Trophoblast cell (in vitro differentiated cells and primary cell): ENCODE measurements around the gene M1AP.

Experiments
- DNase-seq, 2 donors: peaks; one replicate each; pipeline ENCODE4 v3.0.0-alpha.2; 2016
- H2AFZ ChIP-seq: 2 replicates; pipeline ENCODE4 v1.6.1; 2013; ENCODE audit warnings: low read length, moderate library complexity, mild to moderate bottlenecking; ENCODE audit not compliant: insufficient read depth, poor library complexity
- H2AK5ac ChIP-seq: 2 replicates; pipeline ENCODE4 v1.6.1; 2013; ENCODE audit warnings: mild to moderate bottlenecking, low read length
- H2BK120ac ChIP-seq: 2 replicates; pipeline ENCODE4 v1.6.1; 2013; ENCODE audit warnings: low read length, mild to moderate bottlenecking, moderate library complexity; ENCODE audit not compliant: insufficient read depth, poor library complexity
- H2BK12ac ChIP-seq: 2 replicates; pipeline ENCODE4 v1.6.1; 2013; ENCODE audit warnings: mild to moderate bottlenecking, low read length, moderate library complexity
- H2BK5ac ChIP-seq: 2 replicates; pipeline ENCODE4 v1.6.1; 2013; ENCODE audit warnings: low read length, low read depth, moderate library complexity, mild to moderate bottlenecking; ENCODE audit not compliant: poor library complexity
- H3K14ac ChIP-seq: 2 replicates; pipeline ENCODE4 v1.6.1; 2013; ENCODE audit warnings: mild to moderate bottlenecking, low read length
- H3K18ac ChIP-seq: 2 replicates; pipeline ENCODE4 v1.6.1; 2013; ENCODE audit warnings: mild to moderate bottlenecking, low read length
- H3K23ac ChIP-seq: 2 replicates; pipeline ENCODE4 v1.6.1; 2013; ENCODE audit warnings: low read length
- H3K27ac ChIP-seq: 2 replicates; pipeline ENCODE4 v1.5.1; 2013; ENCODE audit warnings: low read depth, mild to moderate bottlenecking, inconsistent platforms, low read length, moderate library complexity
- H3K27me3 ChIP-seq: 2 replicates; pipeline ENCODE4 v1.6.1; 2013; ENCODE audit warnings: inconsistent platforms, mild to moderate bottlenecking, low read length, moderate library complexity; ENCODE audit not compliant: insufficient read depth
- H3K36me3 ChIP-seq, 2 experiments: 1 replicate in 1 of 2; 2 replicates in 1 of 2; pipeline ENCODE4 v1.6.1; 2013; ENCODE audit warnings: low read length in 2 of 2, mild to moderate bottlenecking in 2 of 2, moderate library complexity in 1 of 2; ENCODE audit not compliant: insufficient read depth in 2 of 2, control insufficient read depth in 1 of 2
- H3K4ac ChIP-seq: 2 replicates; pipeline ENCODE4 v1.6.1; 2013; ENCODE audit warnings: low read depth, mild to moderate bottlenecking, low read length, moderate library complexity
- H3K4me1 ChIP-seq, 2 experiments: 1 replicate in 1 of 2; 2 replicates in 1 of 2; pipeline ENCODE4 v1.6.1; 2013; ENCODE audit warnings: low read length in 2 of 2, mild to moderate bottlenecking in 2 of 2, moderate library complexity in 1 of 2; ENCODE audit not compliant: insufficient read depth in 2 of 2, control insufficient read depth in 1 of 2
- H3K4me2 ChIP-seq: 2 replicates; pipeline ENCODE4 v1.6.1; 2013; ENCODE audit warnings: inconsistent platforms, mild to moderate bottlenecking, low read length, moderate library complexity
- H3K4me3 ChIP-seq: 2 replicates; pipeline ENCODE4 v1.5.1; 2013; ENCODE audit warnings: mild to moderate bottlenecking, low read depth, low read length, inconsistent platforms
- H3K79me1 ChIP-seq: one replicate; pipeline ENCODE4 v1.6.1; 2013; ENCODE audit warnings: low read length
- H3K79me2 ChIP-seq: 2 replicates; pipeline ENCODE4 v1.6.1; 2013; ENCODE audit warnings: low read length, mild to moderate bottlenecking; ENCODE audit not compliant: control insufficient read depth, insufficient read depth, poor library complexity
- H3K9ac ChIP-seq: 2 replicates; pipeline ENCODE4 v1.6.1; 2013; ENCODE audit warnings: mild to moderate bottlenecking, low read length
- H3K9me3 ChIP-seq: 2 replicates; pipeline ENCODE4 v1.6.1; 2013; ENCODE audit warnings: low read depth, mild to moderate bottlenecking, control low read depth, inconsistent platforms, low read length; ENCODE audit not compliant: insufficient read depth
- H4K12ac ChIP-seq: 2 replicates; pipeline ENCODE4 v1.6.1; 2013; ENCODE audit warnings: low read depth, mild to moderate bottlenecking, low read length, moderate library complexity
- H4K8ac ChIP-seq: 2 replicates; pipeline ENCODE4 v1.6.1; 2013; ENCODE audit warnings: low read depth, mild to moderate bottlenecking, low read length, moderate library complexity
- H4K91ac ChIP-seq: one replicate; pipeline ENCODE4 v1.6.1; 2013; ENCODE audit warnings: low read depth, mild to moderate bottlenecking, low read length, moderate library complexity
- WGBS: extraction: QIAGEN DNeasy Blood & Tissue Kit; methylation state at CpG from one replicate; pipeline ENCODE4 v1.1.7; 2013; ENCODE audit warnings: missing lambda C conversion rate; ENCODE audit not compliant: insufficient read length, insufficient coverage; ENCODE audit errors: extremely low coverage; 5-methylcytosine and 5-hydroxymethylcytosine counted together

M1AP gene

GRCh38 chr2:74556159-74556558, 92.0 kb downstream of the M1AP start:
- Histone ChIP-seq H2AK5ac (no peak overlapping the region), H3K27ac (no peak overlapping the region), H3K14ac (no peak overlapping the region), H4K8ac (no peak overlapping the region), H3K4me2 (no peak overlapping the region), H3K18ac (no peak overlapping the region), H3K27me3 (peaks cover 18% of the 10 kb centered on the region), H3K36me3 (no peaks in the 10 kb centered on the region), H3K9me3 (peaks cover 4% of the 10 kb centered on the region), H4K12ac (no peak overlapping the region), H3K79me1 (peaks cover 7% of the 10 kb centered on the region), H3K9ac (no peak overlapping the region), H4K91ac (no peak overlapping the region), H3K4me3 (no peak overlapping the region), H3K4me1 (peaks cover 8 to 21% of the 10 kb centered on the region in 2 experiments), H3K4ac (no peak overlapping the region), H2AFZ (no peak overlapping the region), H2BK120ac (no peak overlapping the region), H2BK5ac (no peak overlapping the region), H3K79me2 (no peaks in the 10 kb centered on the region), H3K23ac (no peak overlapping the region), H2BK12ac (no peak overlapping the region)
- no CpG with 5 or more reads among the region's 14 CpGs for WGBS
- no peak for DNase-seq

GRCh38 chr2:74555610-74556103, 92.5 kb downstream of the M1AP start:
- no peak overlapping the region for H4K91ac ChIP-seq
- H4K12ac ChIP-seq, result no peak overlapping the region
- WGBS, result no CpG with 5 or more reads among the region's 17 CpGs

GRCh38 chr2:74554820-74555531, 93.2 kb downstream of the M1AP start:
- H4K91ac ChIP-seq, result no peak overlapping the region
- peak overlapping the region; percentile 3 for H2BK120ac ChIP-seq
- peaks cover 4% of the 10 kb centered on the region for H3K9me3 ChIP-seq
- peaks cover 7% of the 10 kb centered on the region for H3K79me1 ChIP-seq
- H4K12ac ChIP-seq, result no peak overlapping the region
- peak overlapping the region; percentile 59 for H4K8ac ChIP-seq
- H2AFZ ChIP-seq, result peak overlapping the region; percentile 19
- peak overlapping the region; percentile 26 for H3K14ac ChIP-seq
- peaks cover 22% of the 10 kb centered on the region for H3K27me3 ChIP-seq
- H2BK12ac ChIP-seq, result no peak overlapping the region
- peak overlapping the region; percentile 64 for H3K4me3 ChIP-seq
- H3K36me3 ChIP-seq, result no peaks in the 10 kb centered on the region
- H3K9ac ChIP-seq, result no peak overlapping the region
- no peak overlapping the region for H2BK5ac ChIP-seq
- H3K4me1 ChIP-seq, result peaks cover 8 to 17% of the 10 kb centered on the region in 2 experiments
- no CpG with 5 or more reads among the region's 58 CpGs for WGBS
- no peak overlapping the region for H3K4ac ChIP-seq
- no peak overlapping the region for H2AK5ac ChIP-seq
- no peak overlapping the region for H3K23ac ChIP-seq
- no peak overlapping the region for H3K18ac ChIP-seq
- peak overlapping the region; percentile 82 for H3K4me2 ChIP-seq
- no peaks in the 10 kb centered on the region for H3K79me2 ChIP-seq
- DNase-seq, result peak; percentile 37 to 65
- no peak overlapping the region for H3K27ac ChIP-seq

More at GRCh38 chr2:74555610-74556103, 92.5 kb downstream of the M1AP start:
- Histone ChIP-seq H3K4ac (no peak overlapping the region), H2BK12ac (no peak overlapping the region), H3K4me2 (peak overlapping the region; percentile 82), H3K9me3 (peaks cover 4% of the 10 kb centered on the region), H3K4me3 (no peak overlapping the region), H3K18ac (no peak overlapping the region), H3K9ac (no peak overlapping the region), H3K14ac (no peak overlapping the region), H2BK5ac (no peak overlapping the region), H3K79me1 (peaks cover 7% of the 10 kb centered on the region), H3K27me3 (peaks cover 18% of the 10 kb centered on the region), H4K8ac (no peak overlapping the region), H3K4me1 (peaks cover 8 to 21% of the 10 kb centered on the region in 2 experiments), H3K23ac (no peak overlapping the region), H3K27ac (no peak overlapping the region), H2BK120ac (no peak overlapping the region), H3K36me3 (no peaks in the 10 kb centered on the region), H2AFZ (no peak overlapping the region), H2AK5ac (no peak overlapping the region), H3K79me2 (no peaks in the 10 kb centered on the region)
- DNase-seq, result no peak

GRCh38 chr2:74553892-74554819, 94.0 kb downstream of the M1AP start, which contains the start of the genes DOK1 and LOXL3:
TSS of gene DOK1 (plus strand) at chr2:74554720. CDS start at chr2:74554755, 35 bp downstream.
TSS of gene LOXL3 (minus strand) at chr2:74553942. CDS start at chr2:74552634, 1,308 bp downstream.
- H3K9ac ChIP-seq, result peak within 1 kb of the TSS; percentile 29
- peaks cover 9% of the 10 kb centered on the region for H3K9me3 ChIP-seq
- peak within 1 kb of the TSS; percentile 70 for H4K91ac ChIP-seq
- H4K8ac ChIP-seq, result peak within 1 kb of the TSS; percentile 64
- peak within 1 kb of the TSS; percentile 13 for H2BK12ac ChIP-seq
- no peaks in the 10 kb centered on the region for H3K36me3 ChIP-seq
- peak within 1 kb of the TSS; percentile 58 for H4K12ac ChIP-seq
- peak within 1 kb of the TSS; percentile 12 for H2BK5ac ChIP-seq
- peaks cover 7% of the 10 kb centered on the region for H3K79me1 ChIP-seq
- peaks cover 30% of the 10 kb centered on the region for H3K27me3 ChIP-seq
- H3K23ac ChIP-seq, result no peak within 1 kb of the TSS
- H3K4me1 ChIP-seq, result peaks cover 10 to 20% of the 10 kb centered on the region in 2 experiments
- no peaks in the 10 kb centered on the region for H3K79me2 ChIP-seq
- H3K4ac ChIP-seq, result no peak within 1 kb of the TSS
- peak within 1 kb of the TSS; percentile 61 for H2AFZ ChIP-seq
- peak; percentile 84 to 91 for DNase-seq
- H3K27ac ChIP-seq, result no peak within 1 kb of the TSS
- H2AK5ac ChIP-seq, result no peak within 1 kb of the TSS
- WGBS, result no CpG with 5 or more reads among the region's 73 CpGs
- peak within 1 kb of the TSS; percentile 54 for H3K14ac ChIP-seq
- peak within 1 kb of the TSS; percentile 82 for H3K4me2 ChIP-seq
- peak within 1 kb of the TSS; percentile 3 for H2BK120ac ChIP-seq
- peak within 1 kb of the TSS; percentile 67 for H3K4me3 ChIP-seq
- peak within 1 kb of the TSS; percentile 85 for H3K18ac ChIP-seq
